Stimulated activated CD8-positive, alpha-beta memory T cell treated with anti-CD3 and anti-CD28 coated beads, Interleukin-12 subunit alpha, Interleukin-12 subunit beta, amount 100 ng/mL, for 24 hours (primary cell): ENCODE data around the gene RSU1.

Experiments used
- DNase-seq: peaks from one replicate; pipeline ENCODE4 v3.0.0-alpha.2; 2020; ENCODE audit errors: extremely low read depth

Gene RSU1

DNA sequence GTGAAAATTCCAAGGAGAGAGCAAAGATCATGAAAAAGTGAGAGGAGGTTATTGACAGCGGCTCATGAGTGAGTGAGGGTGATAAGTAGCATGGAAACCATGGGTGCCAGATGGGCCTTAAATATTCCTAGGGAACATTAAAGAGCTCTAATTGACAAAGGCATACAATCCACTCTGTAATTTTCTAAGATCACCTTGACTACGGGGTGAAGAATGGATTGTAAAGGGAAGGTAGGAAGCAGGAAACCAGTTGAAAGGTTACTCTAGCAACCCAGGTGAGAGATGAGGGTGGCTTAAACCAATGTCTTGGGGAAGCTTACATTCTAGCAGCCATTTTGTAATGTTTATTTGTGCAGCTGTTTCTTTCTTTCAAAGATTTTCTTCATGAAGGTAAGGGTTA, 75.7 kb downstream of the RSU1 start:
- no peak for DNase-seq

DNA sequence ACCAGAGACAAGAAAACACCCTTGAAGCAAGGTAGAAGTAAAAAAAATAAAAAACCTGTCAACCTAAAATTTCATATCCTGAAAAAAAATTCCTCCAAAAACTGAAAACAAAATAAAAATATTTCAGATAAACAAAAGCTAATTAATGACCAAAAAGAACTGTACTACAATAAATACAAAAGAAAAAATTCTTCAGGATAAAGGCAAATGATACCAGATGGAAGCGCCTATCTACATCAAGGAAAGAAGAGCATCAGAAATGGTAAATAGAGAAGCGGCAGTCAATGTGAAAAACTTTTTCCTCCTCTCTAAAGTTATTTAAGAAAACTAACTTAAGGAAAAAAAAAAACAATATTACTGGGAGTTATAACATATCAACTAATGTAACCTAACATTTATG, 79.8 kb downstream of the RSU1 start:
- DNase-seq, result no peak

DNA sequence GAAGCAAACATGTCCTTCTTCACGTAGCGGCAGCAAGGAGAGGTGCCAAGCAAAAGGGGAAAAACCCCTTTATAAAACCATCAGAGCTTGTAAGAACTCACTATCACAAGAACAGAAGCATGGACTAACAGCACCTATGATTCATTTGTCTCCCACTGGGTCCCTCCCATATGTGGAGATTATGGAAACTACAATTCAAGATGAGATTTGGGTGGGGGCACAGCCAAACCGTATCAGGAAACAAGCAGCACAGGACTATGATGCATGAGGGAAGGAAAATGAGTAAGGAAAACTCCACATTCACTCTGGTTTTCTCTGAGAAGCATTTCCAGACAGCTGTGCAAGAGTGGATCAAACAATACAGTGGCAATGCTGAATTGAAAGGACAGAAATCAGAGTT, 81.6 kb downstream of the RSU1 start:
- DNase-seq, result no peak

DNA sequence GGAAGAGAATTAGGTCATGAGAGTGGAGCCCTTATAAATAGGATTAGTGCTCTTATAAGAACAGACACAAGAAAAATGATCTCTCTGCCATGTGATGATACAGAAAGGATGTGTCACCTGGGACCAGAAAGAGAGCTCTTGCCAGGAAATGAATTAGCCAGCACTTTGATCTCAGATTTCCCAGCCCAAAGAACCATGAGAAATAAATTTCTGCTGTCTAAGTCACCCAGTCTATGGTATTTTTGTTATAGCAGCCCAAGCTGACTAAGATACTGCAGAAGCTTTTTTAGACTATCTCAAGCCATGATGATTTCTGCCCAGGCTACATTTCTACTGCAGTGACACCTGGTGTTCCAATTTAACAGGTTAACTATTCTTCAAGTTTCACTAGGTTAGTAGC, 84.8 kb downstream of the RSU1 start:
- no peak for DNase-seq

DNA sequence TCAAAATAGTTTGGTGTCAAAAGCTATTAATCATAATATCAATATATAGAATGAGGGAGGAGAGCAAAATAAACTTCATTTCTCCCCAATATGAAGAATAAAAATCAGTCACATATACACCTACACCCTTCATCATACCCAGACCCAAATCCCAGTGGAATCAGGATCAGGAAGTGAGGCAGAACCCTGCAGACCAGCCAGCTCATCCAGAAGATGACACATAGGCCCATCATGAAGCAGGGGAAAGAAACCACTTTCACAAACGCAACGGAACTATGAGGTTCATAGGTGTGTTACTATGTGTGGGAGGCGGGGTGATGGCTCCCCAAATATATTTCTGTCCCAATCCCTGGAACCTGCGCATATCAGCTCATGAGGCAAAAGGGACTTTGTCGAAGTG, 89.0 kb downstream of the RSU1 start:
- DNase-seq, result no peak

DNA sequence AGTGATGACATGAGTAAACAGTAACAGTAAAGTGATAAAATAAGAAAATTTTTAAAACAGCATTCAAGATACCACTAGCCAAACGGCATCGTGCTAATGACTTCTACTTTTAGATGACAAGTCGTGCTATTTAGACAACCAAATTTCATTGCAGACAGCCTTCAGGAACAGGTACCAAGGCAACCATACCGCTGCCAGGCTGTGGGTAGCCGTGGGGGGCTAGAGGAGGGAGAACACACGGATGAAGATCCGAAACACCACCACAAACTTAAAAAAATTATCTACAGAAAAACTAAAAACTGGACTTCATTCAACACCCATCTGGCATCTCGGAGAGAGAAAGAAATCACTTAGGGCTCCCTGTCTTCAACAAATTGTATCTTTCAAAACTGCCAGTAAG, 89.6 kb downstream of the RSU1 start:
- DNase-seq, result no peak

DNA sequence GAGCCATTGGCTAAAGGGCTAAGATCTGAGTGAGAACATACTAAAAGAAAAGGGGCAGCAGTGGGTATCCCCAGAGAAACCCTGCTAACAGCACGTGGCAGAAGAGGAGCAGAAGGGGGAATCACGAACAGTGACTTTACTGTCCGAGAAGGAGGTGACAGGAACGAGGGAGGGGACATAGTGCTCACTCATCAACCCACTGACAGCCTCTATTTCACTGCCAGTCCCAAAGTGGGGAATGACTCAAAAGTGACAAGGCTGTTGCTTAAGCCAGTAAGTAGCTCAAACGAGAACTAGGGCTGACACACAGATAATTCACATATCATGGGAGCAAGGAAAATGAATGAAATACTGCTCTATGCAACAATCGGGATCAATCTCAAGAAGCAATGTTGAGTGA, 92.7 kb downstream of the RSU1 start:
- DNase-seq, result no peak

DNA sequence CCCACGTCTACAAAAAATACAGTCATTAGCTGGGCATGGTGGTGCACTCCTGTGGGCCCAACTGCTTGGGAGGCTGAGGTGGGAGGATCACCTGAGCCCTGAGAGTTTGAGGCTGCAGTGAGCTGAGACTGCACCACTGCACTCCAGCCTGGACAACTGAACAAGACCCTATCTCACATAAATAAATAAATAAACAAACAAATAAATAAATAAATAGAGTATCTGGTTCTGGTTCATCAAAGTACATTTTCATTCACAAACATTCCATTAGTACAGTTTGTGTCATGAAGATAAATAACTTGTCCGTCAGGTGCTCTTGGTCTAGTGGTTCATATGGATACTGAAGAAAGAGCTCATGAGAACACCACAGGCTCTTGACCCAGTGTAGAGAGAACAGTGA, 96.4 kb downstream of the RSU1 start:
- no peak for DNase-seq

DNA sequence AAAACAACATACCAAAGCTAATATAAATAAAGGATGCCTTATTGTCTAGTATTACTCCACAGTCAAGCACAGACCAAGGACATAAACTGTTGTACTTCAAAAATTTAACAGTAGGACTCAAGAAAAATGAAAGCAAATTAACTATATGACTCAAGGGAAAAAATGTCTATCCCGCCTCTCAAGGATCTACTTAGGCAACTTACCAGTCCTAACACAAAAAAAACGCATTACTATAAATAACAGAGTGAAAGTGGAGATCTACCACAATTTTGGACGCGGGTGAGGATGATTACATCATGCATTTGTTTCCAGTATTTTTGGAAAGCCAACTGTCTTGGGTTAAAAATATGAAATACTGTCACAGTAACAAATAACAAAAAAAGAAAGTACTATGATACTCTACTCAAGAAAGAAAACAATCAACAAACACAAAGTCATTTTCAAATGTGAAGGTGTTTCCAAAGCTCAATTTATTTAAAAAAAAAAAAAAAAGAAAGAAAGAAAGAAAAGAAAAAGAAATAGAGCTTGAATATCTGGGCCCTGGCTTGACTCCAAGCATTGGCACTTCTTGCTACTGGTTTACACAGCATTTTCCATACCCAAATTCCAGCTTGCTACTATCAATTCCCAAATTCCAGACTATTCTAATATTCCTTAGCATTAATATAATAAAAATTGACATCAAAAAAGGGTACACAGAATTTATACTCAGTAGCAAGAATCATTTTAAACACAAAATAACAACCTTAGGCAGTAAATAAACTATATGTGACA, 99.4 kb downstream of the RSU1 start:
- DNase-seq, result no peak

DNA sequence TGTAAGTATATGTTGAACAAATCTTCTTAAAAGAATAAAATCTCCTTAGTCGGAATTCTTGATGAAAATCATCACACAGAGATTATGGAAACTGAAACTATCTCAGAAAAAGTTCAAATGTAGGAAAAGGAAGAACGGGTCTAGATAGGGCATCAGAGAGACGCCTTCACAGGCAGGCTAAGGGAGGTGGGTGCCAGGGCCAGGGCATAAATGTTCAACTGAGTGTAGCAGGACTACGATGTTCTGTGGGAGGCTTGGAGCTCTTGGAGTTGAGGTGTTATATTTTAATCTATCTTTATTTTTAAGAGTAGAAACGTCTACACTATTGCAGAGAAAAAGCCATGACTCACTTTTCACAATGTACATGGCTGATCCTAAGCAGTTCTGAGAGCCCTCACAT, 101.2 kb downstream of the RSU1 start:
- no peak for DNase-seq

DNA sequence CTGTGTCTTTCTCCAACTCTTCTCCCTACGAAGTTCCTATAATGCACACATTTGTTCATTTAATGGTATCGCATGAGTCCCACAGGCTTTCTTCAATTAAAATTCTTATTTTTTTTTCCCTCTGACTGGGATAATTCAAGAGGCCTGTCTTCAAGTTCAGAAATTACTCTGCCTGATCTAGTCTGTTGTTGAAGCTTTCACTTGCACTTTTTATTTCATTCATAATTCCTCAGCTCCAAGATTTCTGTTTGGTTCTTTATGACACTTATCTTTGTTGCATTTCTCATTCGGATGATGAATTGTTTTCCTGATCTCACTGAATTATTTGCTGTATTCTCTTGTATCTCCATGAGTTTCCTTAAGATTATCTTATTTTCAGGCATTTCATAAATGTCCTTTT, 103.9 kb downstream of the RSU1 start:
- DNase-seq, result no peak

DNA sequence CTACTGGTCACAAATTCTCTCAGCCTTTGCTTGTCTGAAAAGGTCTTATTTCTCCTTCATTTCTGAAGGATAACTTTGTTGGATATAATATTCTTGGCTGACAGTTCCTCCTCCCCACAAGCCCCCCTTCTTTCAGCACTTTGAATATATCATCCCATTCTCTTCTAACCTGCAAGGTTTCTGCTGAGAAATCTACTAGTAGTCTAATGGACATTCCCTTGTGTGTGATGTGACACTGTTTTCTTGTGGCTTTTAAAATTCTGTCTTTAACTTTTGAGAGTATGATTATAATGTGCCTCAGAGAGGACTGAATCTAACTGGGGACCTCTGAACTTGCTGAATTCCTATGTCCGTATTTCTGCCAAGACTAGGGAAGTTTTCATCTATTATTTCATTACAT, 104.3 kb downstream of the RSU1 start:
- DNase-seq, result no peak

DNA sequence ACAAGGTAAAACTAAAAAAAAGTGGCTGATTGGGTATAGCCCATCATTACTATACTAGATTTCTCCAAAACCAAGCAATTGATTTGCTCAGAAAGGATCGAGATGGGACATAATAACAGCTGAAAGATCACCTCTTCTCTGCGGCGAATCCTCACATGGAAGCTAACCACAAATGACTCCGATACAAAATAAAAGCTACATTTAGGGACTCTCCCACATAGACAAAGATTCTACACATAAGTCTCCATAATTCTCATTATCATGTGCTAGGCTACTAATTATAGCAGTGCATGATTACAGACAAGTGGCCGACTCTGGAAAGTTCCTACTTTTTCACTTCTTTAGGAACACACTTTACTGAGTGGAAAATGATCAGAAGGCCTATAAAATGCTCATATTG, 116.9 kb downstream of the RSU1 start:
- DNase-seq, result no peak

DNA sequence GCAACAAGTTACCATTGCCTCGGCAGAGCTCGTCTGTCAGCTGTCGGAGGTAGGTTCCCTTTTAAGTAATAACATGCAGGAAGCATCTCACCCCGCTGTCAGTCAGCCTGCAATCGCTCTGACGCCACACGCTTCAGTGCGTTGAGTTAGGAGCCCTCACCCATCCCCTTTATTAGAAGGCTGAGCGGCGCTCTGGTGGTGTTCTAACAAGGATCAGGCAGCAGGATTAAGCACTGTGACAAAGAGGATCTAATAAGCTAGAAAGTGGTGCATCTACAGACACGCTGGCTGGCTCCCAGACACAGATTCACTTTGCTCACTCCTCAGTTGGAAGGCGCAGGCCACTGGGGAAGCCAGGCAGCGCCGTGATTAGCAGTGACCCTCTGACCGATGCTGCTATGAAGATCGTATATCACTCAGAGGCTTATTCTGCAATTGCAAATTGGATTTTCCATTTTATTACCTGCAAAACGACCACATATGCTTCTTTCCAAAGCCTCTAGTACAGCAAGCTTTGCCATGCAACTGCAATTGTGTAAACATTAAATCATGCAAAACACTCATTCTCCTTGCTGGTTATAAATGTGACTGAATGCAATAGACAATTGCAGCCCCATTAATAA, 117.7 kb downstream of the RSU1 start:
- no peak for DNase-seq

DNA sequence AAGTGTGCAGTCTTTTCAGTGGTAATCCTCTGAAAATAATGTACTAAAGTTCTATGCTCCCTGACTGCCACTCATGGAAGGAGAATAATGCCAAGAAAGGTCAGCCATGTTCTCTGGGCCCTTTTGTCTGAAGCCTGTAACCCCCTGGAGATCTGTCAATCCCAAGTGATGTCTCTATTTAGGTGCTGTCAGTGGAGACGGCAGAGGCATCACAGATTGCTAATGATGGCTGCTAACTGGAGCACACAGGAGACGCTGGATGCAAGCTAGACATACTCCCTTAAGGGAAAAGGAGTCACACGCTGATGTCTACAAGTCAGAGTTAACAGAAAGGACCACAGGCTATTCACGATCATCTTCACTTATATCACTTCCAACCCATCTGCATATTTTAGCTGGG, 118.8 kb downstream of the RSU1 start:
- DNase-seq, result no peak

DNA sequence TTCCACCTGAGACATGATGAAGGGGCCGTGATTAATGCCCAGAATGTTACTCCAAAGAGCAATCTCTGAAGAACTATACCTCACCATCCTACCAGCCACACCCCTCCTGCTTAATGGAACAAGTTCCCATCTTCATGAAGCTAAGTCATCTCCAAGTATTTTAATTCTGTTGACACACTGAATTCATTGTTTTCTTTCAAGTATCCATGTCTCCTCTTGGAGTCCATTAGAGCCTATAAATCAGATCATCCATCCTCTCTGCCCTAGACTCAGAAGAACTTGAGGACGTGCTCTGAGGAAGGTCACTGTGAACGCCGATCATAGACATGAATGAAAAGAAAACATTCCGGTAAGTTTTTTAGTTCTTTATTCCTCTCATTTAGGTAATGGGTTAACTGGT, 126.8 kb downstream of the RSU1 start:
- DNase-seq, result no peak

DNA sequence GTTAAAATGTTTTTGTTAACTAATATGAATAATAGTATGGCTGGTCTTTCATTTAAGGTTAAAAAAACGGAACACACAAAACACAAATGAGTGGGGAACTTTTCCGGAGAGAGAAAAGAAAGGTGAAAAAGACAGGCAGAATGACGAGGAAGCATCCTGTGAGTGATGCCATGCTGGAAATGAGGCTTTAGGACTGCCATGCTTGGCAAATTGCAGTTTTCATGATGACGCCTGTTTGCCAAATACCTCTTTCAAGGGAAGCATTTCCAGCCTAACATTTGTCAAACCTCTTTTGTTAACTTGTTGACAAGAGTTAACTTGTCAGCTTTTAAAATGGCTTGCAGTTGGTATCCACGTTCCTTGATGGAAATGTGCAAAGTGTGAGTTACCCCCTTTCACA, 127.5 kb downstream of the RSU1 start:
- no peak for DNase-seq

DNA sequence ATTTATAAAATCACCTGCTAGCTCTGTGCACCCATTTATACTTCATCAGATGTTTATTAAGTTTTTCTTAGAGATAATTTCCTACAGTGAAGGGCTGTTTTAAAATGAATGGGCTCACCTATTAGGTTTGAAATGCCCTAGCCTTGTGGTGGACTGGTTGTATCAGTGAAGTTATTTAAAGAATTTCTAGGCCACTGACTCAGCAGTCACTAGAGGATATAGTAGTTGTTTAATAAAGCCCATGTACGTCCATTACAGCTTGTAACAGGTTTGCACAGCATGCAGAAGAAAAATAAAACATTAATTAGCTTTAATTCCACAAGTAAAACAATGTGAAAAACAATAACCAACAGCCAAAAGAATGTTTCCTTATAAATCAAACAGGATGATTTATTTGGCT, 128.0 kb downstream of the RSU1 start:
- DNase-seq, result no peak

DNA sequence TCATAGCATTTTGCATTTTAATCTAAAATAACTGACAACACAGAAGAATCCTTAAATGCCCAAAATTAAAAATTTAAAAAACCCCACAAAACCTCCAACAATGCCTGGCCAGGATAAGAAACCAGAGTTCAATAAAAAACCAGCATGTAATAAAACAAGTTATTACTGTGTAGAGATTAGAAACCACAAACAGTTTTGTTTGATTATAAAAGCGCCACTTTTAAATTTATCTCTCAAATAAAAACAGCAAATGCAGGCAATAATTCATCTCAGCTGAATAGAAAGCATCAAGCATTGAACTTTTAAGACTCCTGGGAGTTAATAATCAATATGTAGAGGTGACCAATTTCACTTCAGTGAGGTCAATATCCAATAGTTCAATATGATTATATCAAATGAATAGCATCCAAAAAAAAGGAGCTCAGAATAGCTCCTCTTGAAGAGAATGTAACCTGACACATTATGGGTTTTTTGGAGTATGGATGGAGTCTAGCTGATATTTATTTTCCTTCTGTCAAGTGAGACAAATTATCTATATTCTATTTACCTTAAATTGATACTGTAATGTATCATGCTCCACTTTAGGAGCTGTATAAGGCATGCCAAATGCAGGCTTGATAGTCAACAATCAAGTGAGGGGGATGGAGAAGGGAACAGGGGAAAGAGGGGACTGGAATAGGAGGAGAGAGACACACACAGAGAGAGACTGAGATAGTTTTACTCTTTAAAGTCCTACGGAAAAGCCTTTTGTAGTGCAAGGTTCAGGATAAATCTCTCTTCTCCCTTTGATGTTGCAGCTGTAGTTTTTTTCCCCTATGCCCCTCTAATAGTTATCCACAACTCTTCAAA, 130.9 kb downstream of the RSU1 start:
- DNase-seq, result no peak

DNA sequence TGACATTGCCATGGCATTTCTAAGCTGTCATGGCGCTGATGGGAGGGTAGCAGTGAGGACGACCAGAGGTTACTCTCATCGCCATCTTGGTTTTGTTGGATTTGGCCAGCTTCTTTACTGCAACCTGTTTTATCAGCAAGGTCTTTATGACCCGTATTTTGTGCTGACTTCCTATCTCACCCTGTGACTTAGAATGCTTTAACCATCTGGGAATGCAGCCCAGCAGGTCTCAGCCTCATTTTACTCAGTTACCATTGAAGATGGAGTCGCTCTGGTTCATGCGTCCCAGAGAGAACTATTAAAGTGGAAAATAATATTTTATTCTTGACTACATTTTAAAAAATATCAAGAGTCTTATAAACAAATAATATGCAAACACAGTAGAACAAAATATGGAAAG, 131.7 kb downstream of the RSU1 start:
- no peak for DNase-seq

DNA sequence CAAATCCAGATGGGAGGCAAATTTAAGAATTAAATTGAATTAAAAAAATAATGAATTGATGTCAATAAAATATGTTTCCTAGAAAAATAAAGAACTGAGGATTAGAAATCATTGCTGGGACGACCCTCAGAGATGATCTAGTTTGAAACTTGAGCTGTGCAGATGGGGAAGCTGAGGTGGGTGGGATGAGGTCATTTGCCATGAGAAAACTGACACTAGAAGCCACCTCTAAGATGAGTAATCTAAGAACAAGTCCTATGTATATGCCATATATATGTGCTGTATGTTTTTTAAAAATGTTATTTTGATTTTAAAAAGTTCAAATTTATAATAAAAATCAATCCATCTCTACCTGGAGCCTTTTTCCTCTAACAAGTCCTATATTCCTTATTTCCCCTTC, 135.7 kb downstream of the RSU1 start:
- no peak for DNase-seq

DNA sequence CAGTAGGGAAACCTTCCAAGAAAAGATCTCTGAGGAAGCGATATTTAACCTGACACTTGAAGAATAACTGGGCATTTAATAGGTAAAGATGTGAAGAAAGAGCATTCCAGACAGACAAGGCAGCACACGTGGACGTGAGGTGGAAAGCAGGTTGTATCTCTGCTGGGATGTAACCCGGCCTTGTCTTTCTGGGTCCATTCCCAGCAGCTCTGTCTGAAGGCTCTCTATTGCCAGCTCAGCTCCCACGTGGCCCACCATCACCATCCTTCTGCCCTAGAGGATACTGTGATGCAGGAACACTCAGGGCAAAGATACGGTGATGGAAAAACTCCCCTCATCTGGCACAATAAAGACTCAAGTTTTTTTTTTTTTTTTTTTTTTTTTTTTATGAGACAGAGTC, 137.7 kb downstream of the RSU1 start:
- DNase-seq, result no peak

DNA sequence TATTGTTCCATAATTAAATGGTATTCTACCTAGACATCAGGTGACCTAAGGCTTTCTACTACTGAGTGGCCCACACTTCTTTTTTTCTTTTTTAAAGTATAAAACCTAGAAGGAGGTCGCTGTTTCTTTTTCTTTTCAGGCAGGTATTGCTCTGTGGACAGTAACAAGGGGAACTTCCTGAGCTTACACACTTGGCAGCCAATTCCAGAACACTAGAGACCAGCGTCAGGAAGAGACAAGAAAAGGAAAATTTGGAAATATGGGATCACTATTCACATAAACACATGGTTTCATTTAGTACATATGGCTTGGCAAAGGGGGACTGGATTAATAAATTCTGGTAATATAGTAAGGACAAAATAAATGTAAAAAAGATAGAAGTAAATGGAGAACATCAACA, 141.9 kb downstream of the RSU1 start:
- DNase-seq, result no peak
